HEK293 (cell line): ENCODE data around the gene ZNF492.

Source experiments
- CTCF ChIA-PET: fragments of 350-600 bp; formaldehyde crosslinking; extraction: SDS; loops from one replicate; lab custom pipeline; 2021; ENCODE audit warnings: antibody characterized with exemption; lab: Yijun Ruan, JAX
- POLR2A ChIA-PET: fragments of 300-600 bp; formaldehyde crosslinking; extraction: SDS; loops from one replicate; lab custom pipeline; 2020; ENCODE audit warnings: antibody characterized with exemption, inconsistent platforms; lab: Yijun Ruan, JAX
- H3K27ac ChIP-seq: fragments of 200-500 bp; sonication (Bioruptor generic); 2 replicates; pipeline ENCODE4 v1.5.1; 2014; ENCODE audit warnings: low read depth, low read length, control low read depth, inconsistent platforms; ENCODE audit errors: extremely low read depth
- H3K36me3 ChIP-seq, 2 experiments: fragments of 200-500 bp in 1 of 2; sonication (Bioruptor generic) in 1 of 2; 1 replicate in 1 of 2; 2 replicates in 1 of 2; pipeline ENCODE4 v1.5.1; 2014 to 2017; ENCODE audit warnings: inconsistent platforms in 2 of 2, low read length in 2 of 2; ENCODE audit not compliant: control insufficient read depth in 2 of 2, insufficient read depth in 1 of 2
- H3K4me1 ChIP-seq: fragments of 200-500 bp; sonication (Bioruptor generic); 2 replicates; pipeline ENCODE4 v1.5.1; 2014; ENCODE audit warnings: mild to moderate bottlenecking, low read length, inconsistent platforms; ENCODE audit not compliant: control insufficient read depth, insufficient read depth
- H3K4me3 ChIP-seq: 2 replicates; pipeline ENCODE4 v1.5.1; 2011; ENCODE audit warnings: low read depth, mild to moderate bottlenecking, control low read depth, low read length, moderate library complexity
- H3K9me3 ChIP-seq: fragments of 200-500 bp; sonication (Bioruptor generic); 2 replicates; pipeline ENCODE4 v1.5.1; 2014; ENCODE audit warnings: low read depth, low read length, inconsistent platforms; ENCODE audit not compliant: control insufficient read depth, insufficient read depth
- GLI4 ChIP-seq: fragments of 450-650 bp; formaldehyde crosslinking; IDR thresholded peaks from 2 replicates; pipeline ENCODE4 v1.5.1; 2016; ENCODE audit warnings: missing biosample characterization, missing genetic modification characterization
- GLIS2 ChIP-seq: fragments of 450-650 bp; formaldehyde crosslinking; IDR thresholded peaks from 2 replicates; pipeline ENCODE4 v1.5.1; 2016; ENCODE audit warnings: missing biosample characterization, missing genetic modification characterization
- KLF7 ChIP-seq: fragments of 450-650 bp; formaldehyde crosslinking; IDR thresholded peaks from 2 replicates; pipeline ENCODE4 v1.5.1; 2016; ENCODE audit warnings: missing biosample characterization, missing genetic modification characterization, borderline replicate concordance
- RBAK ChIP-seq: fragments of 450-650 bp; formaldehyde crosslinking; IDR thresholded peaks from 2 replicates; pipeline ENCODE4 v1.5.1; 2016; ENCODE audit warnings: missing biosample characterization, missing genetic modification characterization
- SALL2 ChIP-seq: fragments of 450-650 bp; formaldehyde crosslinking; IDR thresholded peaks from 2 replicates; pipeline ENCODE4 v1.5.0; 2017; ENCODE audit warnings: missing biosample characterization, mild to moderate bottlenecking, missing genetic modification characterization, borderline replicate concordance
- ZNF10 ChIP-seq: fragments of 450-650 bp; formaldehyde crosslinking; IDR thresholded peaks from 2 replicates; pipeline ENCODE4 v1.5.1; 2017; ENCODE audit warnings: missing biosample characterization, missing genetic modification characterization
- ZNF112 ChIP-seq: fragments of 450-650 bp; formaldehyde crosslinking; IDR thresholded peaks from 2 replicates; pipeline ENCODE4 v1.5.0; 2017; ENCODE audit warnings: missing biosample characterization, missing genetic modification characterization
- ZNF140 ChIP-seq: fragments of 450-650 bp; formaldehyde crosslinking; IDR thresholded peaks from 2 replicates; pipeline ENCODE4 v1.5.1; 2016; ENCODE audit warnings: missing biosample characterization, missing genetic modification characterization
- ZNF148 ChIP-seq: fragments of 450-650 bp; formaldehyde crosslinking; IDR thresholded peaks from 2 replicates; pipeline ENCODE4 v1.5.0; 2017; ENCODE audit warnings: missing biosample characterization, missing genetic modification characterization, borderline replicate concordance
- ZNF155 ChIP-seq: fragments of 450-650 bp; formaldehyde crosslinking; IDR thresholded peaks from 2 replicates; pipeline ENCODE4 v1.5.1; 2016; ENCODE audit warnings: missing biosample characterization, missing genetic modification characterization
- ZNF221 ChIP-seq: fragments of 450-650 bp; formaldehyde crosslinking; IDR thresholded peaks from 2 replicates; pipeline ENCODE4 v1.5.1; 2017; ENCODE audit warnings: missing biosample characterization, missing genetic modification characterization, borderline replicate concordance
- ZNF324 ChIP-seq: fragments of 450-650 bp; formaldehyde crosslinking; IDR thresholded peaks from 2 replicates; pipeline ENCODE4 v1.5.1; 2016; ENCODE audit warnings: missing biosample characterization, missing genetic modification characterization
- ZNF501 ChIP-seq: fragments of 450-650 bp; formaldehyde crosslinking; IDR thresholded peaks from 2 replicates; pipeline ENCODE4 v1.5.1; 2016; ENCODE audit warnings: missing biosample characterization, missing genetic modification characterization
- ZNF510 ChIP-seq: fragments of 450-650 bp; formaldehyde crosslinking; IDR thresholded peaks from 2 replicates; pipeline ENCODE4 v1.5.1; 2018; ENCODE audit warnings: mild to moderate bottlenecking, missing genetic modification characterization, missing biosample characterization; ENCODE audit not compliant: insufficient replicate concordance
- ZNF521 ChIP-seq: fragments of 450-650 bp; formaldehyde crosslinking; IDR thresholded peaks from 2 replicates; pipeline ENCODE4 v1.5.1; 2017; ENCODE audit warnings: missing biosample characterization, mild to moderate bottlenecking, missing genetic modification characterization
- ZNF555 ChIP-seq: fragments of 450-650 bp; formaldehyde crosslinking; conservative IDR thresholded peaks from 2 replicates; pipeline ENCODE4 v1.5.1; 2017; ENCODE audit warnings: missing biosample characterization, mild to moderate bottlenecking, missing genetic modification characterization, inconsistent platforms
- ZNF561 ChIP-seq: fragments of 450-650 bp; IDR thresholded peaks from 2 replicates; pipeline ENCODE4 v1.5.1; 2018; ENCODE audit warnings: missing biosample characterization, missing genetic modification characterization, borderline replicate concordance
- ZNF571 ChIP-seq: fragments of 450-650 bp; formaldehyde crosslinking; IDR thresholded peaks from 2 replicates; pipeline ENCODE4 v1.5.0; 2017; ENCODE audit warnings: missing biosample characterization, missing genetic modification characterization
- ZNF76 ChIP-seq: fragments of 450-650 bp; formaldehyde crosslinking; IDR thresholded peaks from 2 replicates; pipeline ENCODE4; 2016; ENCODE audit warnings: low read depth, missing biosample characterization, missing genetic modification characterization, borderline replicate concordance
- ZNF777 ChIP-seq: fragments of 450-650 bp; formaldehyde crosslinking; IDR thresholded peaks from 2 replicates; pipeline ENCODE4 v1.5.1; 2017; ENCODE audit warnings: missing biosample characterization, missing genetic modification characterization, borderline replicate concordance
- TF ChIP-seq, protein P1 (sequence below): fragments of 450-650 bp; formaldehyde crosslinking; IDR thresholded peaks from 2 replicates; pipeline ENCODE4 v1.5.1; 2016; ENCODE audit warnings: missing biosample characterization, missing genetic modification characterization

The ZNF492 gene

DNA sequence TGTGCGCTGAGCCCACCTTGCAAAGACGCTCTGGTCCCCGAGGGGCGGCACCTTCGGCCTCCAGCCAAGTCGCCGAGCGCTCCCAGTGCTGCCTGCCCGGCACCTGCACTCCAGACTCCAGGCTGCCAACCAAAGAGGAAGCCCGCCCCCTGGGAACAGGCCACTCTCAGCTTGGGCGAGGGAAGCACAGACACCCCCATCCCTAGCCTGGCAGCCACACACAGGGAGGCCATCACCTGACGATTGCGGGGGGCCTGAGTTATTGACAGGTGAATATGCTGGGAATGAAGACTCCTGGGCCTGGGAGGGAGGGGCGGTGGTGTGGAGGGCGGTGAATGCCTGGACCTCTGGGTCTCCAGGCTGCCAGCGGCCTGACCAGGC is 10.3 kb upstream of the ZNF492 start:
- no peaks in the 10 kb centered on the region for H3K9me3 ChIP-seq
- POLR2A ChIA-PET = no interaction called here
- H3K36me3 ChIP-seq = no peaks in the 10 kb centered on the region
- TF ChIP-seq ZNF571 (tag by site-specific recombination) (no peak), GLI4 (tag by site-specific recombination) (no peak), ZNF510 (tag by site-specific recombination) (no peak), ZNF221 (tag by site-specific recombination) (no peak)
- TF ChIP-seq, all 188 proteins: peak for 0
- Histone ChIP-seq H3K27ac (no peak overlapping the region), H3K4me1 (no peaks in the 10 kb centered on the region), H3K4me3 (no peak overlapping the region)
- CTCF ChIA-PET = no interaction called here

DNA sequence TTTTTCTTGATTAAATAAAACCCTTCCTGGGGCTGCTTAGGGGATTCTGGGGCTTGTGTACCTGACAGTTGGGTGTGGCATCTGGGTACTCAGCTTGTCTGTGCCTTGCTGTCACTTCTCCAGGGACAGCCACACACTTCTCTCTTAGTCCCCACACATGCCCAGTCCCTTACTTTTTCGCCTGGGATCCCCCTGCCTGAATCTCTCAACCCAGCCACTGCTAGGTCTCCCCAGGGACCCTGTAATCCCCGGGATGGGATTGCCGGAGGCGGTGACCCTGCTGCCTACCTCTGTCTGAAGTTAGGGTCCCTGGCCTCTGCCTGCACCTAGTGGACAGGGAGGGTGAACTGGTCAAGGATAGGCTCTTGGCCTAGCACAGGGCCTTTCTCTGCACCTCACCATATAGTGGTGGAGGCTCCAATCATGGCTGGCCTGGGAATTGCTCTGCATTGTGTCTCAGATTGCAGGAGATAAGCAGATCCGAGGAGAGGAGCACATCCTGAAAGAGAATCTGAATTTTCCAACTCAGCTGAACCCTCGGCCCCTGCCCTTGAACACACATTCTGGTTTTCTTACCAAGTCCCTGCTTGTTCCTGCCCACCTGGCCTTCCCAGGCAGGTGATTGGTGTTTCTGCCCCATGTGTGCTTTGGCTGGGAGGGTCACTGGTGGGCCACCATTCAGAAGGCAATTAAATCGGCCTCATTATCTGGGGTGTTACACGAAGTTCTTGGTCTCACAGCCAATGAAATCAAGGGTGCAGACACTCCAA is 8.7 kb upstream of the ZNF492 start:
- H3K4me3 ChIP-seq = no peak overlapping the region
- POLR2A ChIA-PET = no interaction called here
- no peaks in the 10 kb centered on the region for H3K9me3 ChIP-seq
- H3K36me3 ChIP-seq = no peaks in the 10 kb centered on the region
- CTCF ChIA-PET = no interaction called here
- H3K4me1 ChIP-seq = no peaks in the 10 kb centered on the region
- no peak overlapping the region for H3K27ac ChIP-seq
- TF ChIP-seq ZNF155 (tag by site-specific recombination) = no peak

DNA sequence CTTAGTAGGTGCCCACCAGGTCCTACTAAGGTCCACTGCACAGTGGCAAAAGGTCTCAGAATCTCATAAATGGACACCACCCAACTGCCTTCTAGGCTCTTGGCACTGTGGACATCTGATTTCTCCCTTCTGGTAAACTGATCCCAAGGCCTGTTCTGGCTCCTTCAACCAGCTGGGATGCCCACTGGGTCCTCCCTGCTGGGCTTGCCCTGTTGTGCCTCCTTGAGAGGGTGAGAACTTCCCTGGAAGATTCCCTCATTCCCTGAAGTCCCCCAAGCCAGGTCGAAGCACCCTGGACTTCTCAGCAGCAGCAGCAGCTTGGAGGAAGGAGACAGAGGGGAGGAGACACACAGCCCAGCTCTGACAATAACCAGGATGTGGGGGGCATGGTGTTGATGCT is 6.6 kb upstream of the ZNF492 start:
- Histone ChIP-seq H3K9me3 (no peaks in the 10 kb centered on the region; the same call in 1 of the 2 replicates), H3K36me3 (no peaks in the 10 kb centered on the region), H3K27ac (no peak overlapping the region), H3K4me1 (no peaks in the 10 kb centered on the region), H3K4me3 (no peak overlapping the region)
- no peak for TF ChIP-seq KLF7 (tag by site-specific recombination)
- no peak for TF ChIP-seq ZNF76 (tag by site-specific recombination)
- TF ChIP-seq ZNF10 (tag by site-specific recombination) = no peak
- TF ChIP-seq ZNF501 = no peak
- TF ChIP-seq ZNF521 (tag by site-specific recombination) = no peak
- TF ChIP-seq, protein P1, sequence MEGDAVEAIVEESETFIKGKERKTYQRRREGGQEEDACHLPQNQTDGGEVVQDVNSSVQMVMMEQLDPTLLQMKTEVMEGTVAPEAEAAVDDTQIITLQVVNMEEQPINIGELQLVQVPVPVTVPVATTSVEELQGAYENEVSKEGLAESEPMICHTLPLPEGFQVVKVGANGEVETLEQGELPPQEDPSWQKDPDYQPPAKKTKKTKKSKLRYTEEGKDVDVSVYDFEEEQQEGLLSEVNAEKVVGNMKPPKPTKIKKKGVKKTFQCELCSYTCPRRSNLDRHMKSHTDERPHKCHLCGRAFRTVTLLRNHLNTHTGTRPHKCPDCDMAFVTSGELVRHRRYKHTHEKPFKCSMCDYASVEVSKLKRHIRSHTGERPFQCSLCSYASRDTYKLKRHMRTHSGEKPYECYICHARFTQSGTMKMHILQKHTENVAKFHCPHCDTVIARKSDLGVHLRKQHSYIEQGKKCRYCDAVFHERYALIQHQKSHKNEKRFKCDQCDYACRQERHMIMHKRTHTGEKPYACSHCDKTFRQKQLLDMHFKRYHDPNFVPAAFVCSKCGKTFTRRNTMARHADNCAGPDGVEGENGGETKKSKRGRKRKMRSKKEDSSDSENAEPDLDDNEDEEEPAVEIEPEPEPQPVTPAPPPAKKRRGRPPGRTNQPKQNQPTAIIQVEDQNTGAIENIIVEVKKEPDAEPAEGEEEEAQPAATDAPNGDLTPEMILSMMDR (tag by site-specific recombination) = no peak
- TF ChIP-seq ZNF148 (tag by site-specific recombination) = no peak
- ChIA-PET POLR2A (no interaction called here), CTCF (interaction anchor here (0.6 kb wide), 1 partner anchor 127 kb away, joined by 4 read pairs; no protein-coding TSS in a partner anchor)

- H3K4me1 ChIP-seq = no peaks in the 10 kb centered on the region
- TF ChIP-seq SALL2 (tag by site-specific recombination) (no peak), ZNF140 (tag by site-specific recombination) (no peak), ZNF555 (tag by site-specific recombination) (no peak), RBAK (no peak), ZNF324 (tag by site-specific recombination) (no peak), ZNF112 (tag by site-specific recombination) (no peak), ZNF777 (no peak), GLIS2 (tag by site-specific recombination) (no peak), ZNF561 (no peak)
- H3K27ac ChIP-seq = no peak overlapping the region
- H3K36me3 ChIP-seq = no peaks in the 10 kb centered on the region
- ChIA-PET CTCF (no interaction called here), POLR2A (no interaction called here)
- no peak overlapping the region for H3K4me3 ChIP-seq
- H3K9me3 ChIP-seq = no peaks in the 10 kb centered on the region; the same call in 1 of the 2 replicates
These were observed 5.7 kb upstream of the ZNF492 start for GRCh38 chr19:22628401-22628800.
